Panc1 (cell line): ENCODE results near the gene GPR37L1. TPM values are rescaled to one million over a fixed set of nuclear protein-coding genes. Genes with fewer than 3 reads are reported as not detected.

ENCODE experiments used
- ATAC-seq: fragments of 200-7000 bp; cut with Tn5 transposase; 2 replicates; pipeline ENCODE4 v1.9.1; 2020; ENCODE audit warnings: mild to moderate bottlenecking, moderate library complexity
- BruUV-seq: library from RNA; stranded (reverse); fragments of 400-500 nt; replicated peaks from 2 replicates; lab custom pipeline; 2021; lab: Mats Ljungman, UMichigan
- CTCF ChIA-PET: fragments of 300-600 bp; sonication (Branson Sonifier 250); formaldehyde crosslinking; loops from one replicate; lab custom pipeline; 2022; ENCODE audit warnings: antibody characterized with exemption; lab: Charles Lee
- POLR2A ChIA-PET: fragments of 300-600 bp; sonication (Branson Sonifier 250); formaldehyde crosslinking; loops from one replicate; lab custom pipeline; 2022; ENCODE audit warnings: antibody characterized with exemption; lab: Charles Lee
- DNase-seq: peaks from one replicate; pipeline ENCODE4 v3.0.0-alpha.2; 2010; ENCODE audit warnings: low read depth, low spot score
- H3K27ac ChIP-seq: 2 replicates; pipeline ENCODE4 v1.5.1; 2011; ENCODE audit warnings: mild to moderate bottlenecking, low read length, inconsistent platforms
- H3K27me3 ChIP-seq: fragments of 200-500 bp; sonication (Bioruptor generic); 2 replicates; pipeline ENCODE4 v1.6.0; 2014; ENCODE audit warnings: low read length, inconsistent platforms; ENCODE audit not compliant: control insufficient read depth, insufficient read depth
- H3K36me3 ChIP-seq: fragments of 200-500 bp; sonication (Bioruptor generic); 2 replicates; pipeline ENCODE4 v1.5.1; 2014; ENCODE audit warnings: inconsistent platforms, mild to moderate bottlenecking, low read length, moderate library complexity; ENCODE audit not compliant: control insufficient read depth, insufficient read depth
- H3K4me1 ChIP-seq: 2 replicates; pipeline ENCODE4 v1.5.1; 2011; ENCODE audit warnings: inconsistent platforms, mild to moderate bottlenecking, low read length, moderate library complexity; ENCODE audit not compliant: control insufficient read depth, insufficient read depth
- H3K4me3 ChIP-seq, 2 experiments: 2 replicates each; pipeline ENCODE4 v1.5.1; 2011 to 2012; ENCODE audit warnings: low read depth in 2 of 2, low read length in 2 of 2, mild to moderate bottlenecking in 2 of 2, inconsistent platforms in 1 of 2, moderate library complexity in 1 of 2
- H3K9me3 ChIP-seq: fragments of 200-500 bp; sonication (Bioruptor generic); 2 replicates; pipeline ENCODE4 v1.5.1; 2014; ENCODE audit warnings: low read depth, mild to moderate bottlenecking, inconsistent platforms, low read length, moderate library complexity; ENCODE audit not compliant: control insufficient read depth, insufficient read depth
- POLR2AphosphoS5 ChIP-seq: IDR thresholded peaks from 2 replicates; pipeline ENCODE4 v1.6.1; 2012; ENCODE audit warnings: mild to moderate bottlenecking, low read depth, low read length, moderate library complexity
- SIN3A ChIP-seq: IDR thresholded peaks from 2 replicates; pipeline ENCODE4 v1.6.1; 2012; ENCODE audit warnings: low read depth, mild to moderate bottlenecking, low read length, moderate library complexity, borderline replicate concordance; ENCODE audit not compliant: insufficient read depth
- TCF7L2 ChIP-seq: IDR thresholded peaks from 2 replicates; pipeline ENCODE4 v1.6.1; 2011; ENCODE audit warnings: mild to moderate bottlenecking, low read depth, low read length, inconsistent platforms
- in situ Hi-C: cut with HindIII; loops from 2 replicates; pipeline ENCODE4 v1.10.0; 2016; ENCODE audit warnings: low sequenced_read_pairs, low pct_unique_long_range_greater_than_20kb
- intact Hi-C: fragments of 100-400 bp; cut with micrococcal nuclease; formaldehyde crosslinking; loops from one replicate; pipeline ENCODE4 v1.10.0; 2022; ENCODE audit not compliant: unreplicated experiment
- total RNA-seq: library from RNA; stranded (reverse); gene quantifications from one replicate; pipeline ENCODE4 v1.2.1, GENCODE V29; 2021; ENCODE audit not compliant: unreplicated experiment
- TF ChIP-seq, protein P1 (sequence below), 2 experiments: IDR thresholded peaks; 2 replicates each; pipeline ENCODE4 v1.6.1; 2011 to 2012; ENCODE audit warnings: low read depth in 2 of 2, control low read depth in 1 of 2, low read length in 1 of 2, mild to moderate bottlenecking in 1 of 2, moderate library complexity in 1 of 2; ENCODE audit not compliant: insufficient read depth in 1 of 2
- TF ChIP-seq, protein P2 (sequence below): fragments of 450-650 bp; IDR thresholded peaks from 2 replicates; pipeline ENCODE4 v1.5.1; 2017; ENCODE audit warnings: mild to moderate bottlenecking

The GPR37L1 gene
- total RNA-seq, 1 experiment from 2014 or later, result 0.44 TPM

DNA sequence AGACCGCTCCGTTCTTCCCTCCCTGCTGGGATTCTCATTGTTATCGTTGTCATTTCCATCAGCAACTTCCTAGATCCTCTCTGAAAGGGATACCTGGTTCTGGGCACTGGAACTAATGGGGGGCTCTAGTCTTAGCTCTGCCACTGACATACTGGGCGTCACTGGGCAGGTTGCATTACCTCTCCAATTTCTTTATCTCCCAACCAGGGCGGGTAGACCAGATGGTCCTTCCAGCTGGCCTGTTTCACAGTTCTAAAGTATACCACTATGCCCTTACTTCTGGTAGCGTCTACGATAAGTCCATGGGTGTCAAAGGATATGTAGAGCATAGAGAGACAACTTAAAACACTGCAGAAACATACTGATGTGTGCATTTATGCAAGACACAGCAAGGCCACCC is 1.4 kb downstream of the GPR37L1 start:
- ChIA-PET POLR2A (no interaction called here), CTCF (no interaction called here)
- ATAC-seq, result no peak
- no peaks in the 10 kb centered on the region for H3K9me3 ChIP-seq
- H3K4me1 ChIP-seq, result peaks cover 8% of the 10 kb centered on the region
- H3K36me3 ChIP-seq, result no peaks in the 10 kb centered on the region
- intact Hi-C loops, result loop anchor here (5.0 kb wide), 1 partner anchor 227 kb away; no protein-coding TSS in a partner anchor
- H3K4me3 ChIP-seq, result no peak overlapping the region
- BruUV-seq, result no TSS peak
- no peak overlapping the region for H3K27ac ChIP-seq
- no peak for TF ChIP-seq SIN3A
- TF ChIP-seq, protein P1, sequence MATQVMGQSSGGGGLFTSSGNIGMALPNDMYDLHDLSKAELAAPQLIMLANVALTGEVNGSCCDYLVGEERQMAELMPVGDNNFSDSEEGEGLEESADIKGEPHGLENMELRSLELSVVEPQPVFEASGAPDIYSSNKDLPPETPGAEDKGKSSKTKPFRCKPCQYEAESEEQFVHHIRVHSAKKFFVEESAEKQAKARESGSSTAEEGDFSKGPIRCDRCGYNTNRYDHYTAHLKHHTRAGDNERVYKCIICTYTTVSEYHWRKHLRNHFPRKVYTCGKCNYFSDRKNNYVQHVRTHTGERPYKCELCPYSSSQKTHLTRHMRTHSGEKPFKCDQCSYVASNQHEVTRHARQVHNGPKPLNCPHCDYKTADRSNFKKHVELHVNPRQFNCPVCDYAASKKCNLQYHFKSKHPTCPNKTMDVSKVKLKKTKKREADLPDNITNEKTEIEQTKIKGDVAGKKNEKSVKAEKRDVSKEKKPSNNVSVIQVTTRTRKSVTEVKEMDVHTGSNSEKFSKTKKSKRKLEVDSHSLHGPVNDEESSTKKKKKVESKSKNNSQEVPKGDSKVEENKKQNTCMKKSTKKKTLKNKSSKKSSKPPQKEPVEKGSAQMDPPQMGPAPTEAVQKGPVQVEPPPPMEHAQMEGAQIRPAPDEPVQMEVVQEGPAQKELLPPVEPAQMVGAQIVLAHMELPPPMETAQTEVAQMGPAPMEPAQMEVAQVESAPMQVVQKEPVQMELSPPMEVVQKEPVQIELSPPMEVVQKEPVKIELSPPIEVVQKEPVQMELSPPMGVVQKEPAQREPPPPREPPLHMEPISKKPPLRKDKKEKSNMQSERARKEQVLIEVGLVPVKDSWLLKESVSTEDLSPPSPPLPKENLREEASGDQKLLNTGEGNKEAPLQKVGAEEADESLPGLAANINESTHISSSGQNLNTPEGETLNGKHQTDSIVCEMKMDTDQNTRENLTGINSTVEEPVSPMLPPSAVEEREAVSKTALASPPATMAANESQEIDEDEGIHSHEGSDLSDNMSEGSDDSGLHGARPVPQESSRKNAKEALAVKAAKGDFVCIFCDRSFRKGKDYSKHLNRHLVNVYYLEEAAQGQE (IDR thresholded peaks at IDR 0.05; ENCODE audit: insufficient read depth in 1 of 2, low read depth in 2 of 2, low read length in 1 of 2), result no peak
- DNase-seq, result no peak
- H3K27me3 ChIP-seq, result no peaks in the 10 kb centered on the region
- in situ Hi-C loops, result no loop called here

DNA sequence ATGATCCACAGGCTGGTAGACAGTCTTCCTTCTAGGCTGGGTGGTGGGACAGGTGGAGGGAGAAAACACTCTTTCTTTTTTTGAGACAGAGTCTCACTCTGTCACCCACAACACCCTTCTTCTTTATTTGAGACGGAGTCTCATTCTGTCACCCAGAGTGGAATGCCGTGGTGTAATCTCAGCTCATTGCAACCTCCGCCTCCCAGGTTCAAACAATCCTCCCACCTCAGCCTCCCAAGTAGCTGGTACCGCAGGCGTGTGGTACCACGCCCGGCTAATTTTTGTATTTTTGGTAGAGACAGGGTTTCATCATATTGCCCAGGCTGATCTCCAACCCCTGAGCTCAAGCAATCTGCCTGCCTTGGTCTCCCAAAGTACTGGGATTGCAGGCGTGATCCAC is 2.9 kb downstream of the GPR37L1 start:
- no peaks in the 10 kb centered on the region for H3K9me3 ChIP-seq
- no TSS peak for BruUV-seq
- ATAC-seq (no peak), DNase-seq (no peak)
- no peaks in the 10 kb centered on the region for H3K36me3 ChIP-seq
- in situ Hi-C loops, result no loop called here
- no peak overlapping the region for H3K27ac ChIP-seq
- TF ChIP-seq, protein P1 (IDR thresholded peaks at IDR 0.05; ENCODE audit: insufficient read depth in 1 of 2, low read depth in 2 of 2, low read length in 1 of 2), result no peak
- TF ChIP-seq POLR2AphosphoS5 (no peak), SIN3A (no peak), TCF7L2 (no peak)
- TF ChIP-seq, protein P2, sequence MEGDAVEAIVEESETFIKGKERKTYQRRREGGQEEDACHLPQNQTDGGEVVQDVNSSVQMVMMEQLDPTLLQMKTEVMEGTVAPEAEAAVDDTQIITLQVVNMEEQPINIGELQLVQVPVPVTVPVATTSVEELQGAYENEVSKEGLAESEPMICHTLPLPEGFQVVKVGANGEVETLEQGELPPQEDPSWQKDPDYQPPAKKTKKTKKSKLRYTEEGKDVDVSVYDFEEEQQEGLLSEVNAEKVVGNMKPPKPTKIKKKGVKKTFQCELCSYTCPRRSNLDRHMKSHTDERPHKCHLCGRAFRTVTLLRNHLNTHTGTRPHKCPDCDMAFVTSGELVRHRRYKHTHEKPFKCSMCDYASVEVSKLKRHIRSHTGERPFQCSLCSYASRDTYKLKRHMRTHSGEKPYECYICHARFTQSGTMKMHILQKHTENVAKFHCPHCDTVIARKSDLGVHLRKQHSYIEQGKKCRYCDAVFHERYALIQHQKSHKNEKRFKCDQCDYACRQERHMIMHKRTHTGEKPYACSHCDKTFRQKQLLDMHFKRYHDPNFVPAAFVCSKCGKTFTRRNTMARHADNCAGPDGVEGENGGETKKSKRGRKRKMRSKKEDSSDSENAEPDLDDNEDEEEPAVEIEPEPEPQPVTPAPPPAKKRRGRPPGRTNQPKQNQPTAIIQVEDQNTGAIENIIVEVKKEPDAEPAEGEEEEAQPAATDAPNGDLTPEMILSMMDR, result no peak
- CTCF ChIA-PET, result no interaction called here
- peaks cover 13% of the 10 kb centered on the region for H3K4me1 ChIP-seq
- POLR2A ChIA-PET, result interaction anchor here (0.6 kb wide), 1 partner anchor 45 kb away, joined by 4 read pairs; no protein-coding TSS in a partner anchor
- intact Hi-C loops, result no loop called here
- no peaks in the 10 kb centered on the region for H3K27me3 ChIP-seq
- no peak overlapping the region for H3K4me3 ChIP-seq
